SJCRH30 (cell line): Measurements from ENCODE around the gene IQSEC1. TPM values are rescaled to one million over a fixed set of nuclear protein-coding genes. Genes with fewer than 3 reads are reported as not detected.

Experiments
- DNase-seq, 2 experiments: peaks; one replicate each; pipeline ENCODE4 v3.0.0-alpha.2; 2015 to 2020
- H3K27ac ChIP-seq: fragments of 250-450 bp; sonication (Bioruptor Pico); 2 replicates; pipeline ENCODE4 v1.5.1; 2020; ENCODE audit warnings: mild to moderate bottlenecking, moderate library complexity
- H3K27me3 ChIP-seq: fragments of 250-450 bp; sonication (Bioruptor Pico); 2 replicates; pipeline ENCODE4 v1.5.1; 2020; ENCODE audit warnings: mild to moderate bottlenecking, moderate library complexity
- H3K36me3 ChIP-seq: fragments of 250-450 bp; sonication (Bioruptor Pico); 2 replicates; pipeline ENCODE4 v1.5.1; 2020; ENCODE audit warnings: mild to moderate bottlenecking, moderate library complexity
- H3K4me1 ChIP-seq: fragments of 250-450 bp; sonication (Bioruptor Pico); 2 replicates; pipeline ENCODE4 v1.5.1; 2020; ENCODE audit warnings: mild to moderate bottlenecking, moderate library complexity
- H3K4me3 ChIP-seq: fragments of 250-450 bp; sonication (Bioruptor Pico); 2 replicates; pipeline ENCODE4 v1.5.1; 2020; ENCODE audit warnings: mild to moderate bottlenecking, moderate library complexity
- H3K9me3 ChIP-seq: fragments of 250-450 bp; sonication (Bioruptor Pico); replicated peaks from 2 replicates; pipeline ENCODE4 v1.5.1; 2020; ENCODE audit warnings: mild to moderate bottlenecking, moderate library complexity
- total RNA-seq: library from RNA; depleted of rRNA; stranded (reverse); fragments of >200 nt; shearing (Covaris generic); gene quantifications from 2 replicates; pipeline ENCODE4 v1.2.3, GENCODE V29; 2014

The IQSEC1 gene
- total RNA-seq, 1 experiment from 2014 or later: 5.7 TPM

DNA sequence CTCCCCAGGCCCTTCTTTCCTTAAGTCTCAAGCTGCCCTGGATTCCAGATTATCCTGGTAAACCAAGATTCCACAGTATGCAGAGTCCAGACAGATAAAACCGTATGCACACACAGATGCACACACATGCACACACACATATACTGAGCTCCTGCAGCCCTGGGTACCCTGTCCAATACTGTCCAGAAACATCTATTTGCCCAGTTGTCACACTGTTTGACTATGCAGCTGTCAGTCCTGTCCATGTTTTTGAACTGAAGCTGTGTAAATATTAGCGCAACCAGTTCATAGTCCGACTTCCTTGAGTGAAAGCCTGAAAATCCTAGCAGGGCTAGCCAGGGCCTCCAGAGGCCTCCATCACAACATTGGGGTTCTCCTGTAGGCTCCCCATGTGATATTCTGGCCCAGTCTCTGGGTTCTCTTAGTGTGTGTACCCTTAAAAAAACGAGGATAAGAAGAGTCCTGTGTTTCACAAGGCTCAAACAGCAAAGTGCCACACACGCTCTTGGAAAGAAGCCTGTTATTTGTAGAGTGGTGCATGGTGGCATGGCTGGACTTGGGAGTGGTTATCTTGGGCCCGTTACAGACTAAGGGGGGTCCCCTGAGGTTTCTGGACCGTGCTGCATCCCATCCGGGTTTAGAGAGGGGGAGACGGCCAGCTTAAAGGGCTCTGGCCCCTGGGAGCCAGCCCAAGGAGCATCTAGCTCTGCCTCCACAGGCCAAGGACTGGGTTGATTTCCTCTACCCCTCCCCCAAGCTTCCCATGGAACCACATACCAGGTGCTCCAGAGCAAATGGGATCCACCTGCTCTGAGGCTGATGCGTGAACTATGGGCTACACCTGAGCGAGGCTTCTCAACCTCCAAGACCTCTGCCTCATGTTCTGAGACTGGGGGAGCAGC lies 108.3 kb downstream of the IQSEC1 start:
- no peak for DNase-seq

DNA sequence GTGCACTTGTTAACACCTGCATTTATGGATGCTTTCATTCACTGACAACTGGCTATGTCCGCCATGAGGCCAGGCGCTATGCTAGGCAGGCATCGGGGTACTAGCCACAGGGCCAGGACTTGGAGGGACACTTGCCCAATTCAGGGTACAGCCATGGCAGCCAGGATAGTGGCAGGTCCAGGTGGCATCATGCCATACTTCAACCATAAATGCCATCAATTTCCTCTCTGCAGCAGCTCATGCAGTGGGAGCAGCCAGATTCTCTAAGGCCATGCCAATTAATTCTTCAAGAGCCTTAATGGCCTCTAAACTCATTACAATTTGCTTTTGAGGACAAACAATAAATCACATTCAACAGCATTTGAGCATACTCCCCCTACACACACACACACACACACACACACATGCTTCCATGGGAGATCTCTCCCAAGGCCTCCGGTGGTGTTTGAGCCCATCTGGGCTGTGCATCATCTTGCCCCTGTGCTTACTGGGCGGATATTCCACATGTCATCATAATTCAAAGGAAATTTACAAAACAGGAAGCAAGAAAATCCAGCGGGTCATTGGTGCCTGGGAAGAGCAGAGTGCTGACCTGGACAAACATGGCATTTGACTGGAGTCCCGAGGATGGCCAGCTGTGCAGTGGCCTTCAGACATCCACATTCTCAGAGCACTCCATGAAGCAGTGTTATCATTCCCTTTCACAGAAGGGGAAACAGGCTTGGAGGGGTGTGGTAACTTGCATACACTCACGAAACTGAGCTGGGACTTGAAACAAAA lies 109.1 kb downstream of the IQSEC1 start:
- no peak for DNase-seq
- no peaks in the 10 kb centered on the region for H3K36me3 ChIP-seq
- H3K9me3 ChIP-seq: no peaks in the 10 kb centered on the region
- H3K4me1 ChIP-seq: peaks cover 19% of the 10 kb centered on the region
- no peak overlapping the region for H3K4me3 ChIP-seq
- H3K27me3 ChIP-seq: no peaks in the 10 kb centered on the region
- no peak overlapping the region for H3K27ac ChIP-seq

More for the DNA sequence above, 108.3 kb downstream of the IQSEC1 start:
- Histone ChIP-seq H3K27ac (no peak overlapping the region), H3K27me3 (no peaks in the 10 kb centered on the region), H3K36me3 (no peaks in the 10 kb centered on the region), H3K4me1 (peaks cover 28% of the 10 kb centered on the region), H3K4me3 (no peak overlapping the region), H3K9me3 (no peaks in the 10 kb centered on the region)

DNA sequence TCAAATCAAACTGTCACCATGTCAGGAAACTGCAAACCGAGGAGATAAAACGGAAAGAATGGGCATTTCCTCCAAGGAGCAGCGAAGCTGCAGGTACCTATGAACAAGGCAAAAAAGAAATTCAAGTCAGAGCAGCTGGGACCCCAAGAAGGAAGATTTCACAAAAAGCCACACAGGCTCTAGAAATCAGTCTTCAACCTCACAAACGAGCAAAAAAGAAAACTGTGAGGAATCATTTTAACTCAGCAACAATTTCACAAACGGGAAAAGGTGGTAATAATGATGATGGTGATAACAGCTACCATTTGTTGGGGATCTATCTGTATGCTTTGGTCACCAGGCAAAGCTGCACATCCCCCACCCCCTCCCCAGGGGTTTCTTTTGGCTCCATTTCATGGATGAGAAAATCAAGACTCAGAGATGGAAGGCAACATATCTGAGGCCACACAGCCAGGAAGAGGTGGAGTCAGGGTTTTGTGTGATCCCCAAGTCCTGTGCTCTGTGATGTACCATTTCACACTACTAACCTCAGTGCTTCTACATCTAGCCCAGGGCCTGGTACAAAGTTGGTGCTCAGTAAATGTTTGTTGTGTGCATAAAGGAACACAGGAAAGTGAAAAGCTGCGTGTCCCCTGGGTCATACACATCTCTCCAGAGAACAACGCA lies 109.9 kb downstream of the IQSEC1 start:
- Histone ChIP-seq H3K27ac (no peak overlapping the region), H3K4me3 (no peak overlapping the region), H3K9me3 (no peaks in the 10 kb centered on the region), H3K36me3 (no peaks in the 10 kb centered on the region), H3K4me1 (peaks cover 12% of the 10 kb centered on the region), H3K27me3 (no peaks in the 10 kb centered on the region)
- no peak for DNase-seq

DNA sequence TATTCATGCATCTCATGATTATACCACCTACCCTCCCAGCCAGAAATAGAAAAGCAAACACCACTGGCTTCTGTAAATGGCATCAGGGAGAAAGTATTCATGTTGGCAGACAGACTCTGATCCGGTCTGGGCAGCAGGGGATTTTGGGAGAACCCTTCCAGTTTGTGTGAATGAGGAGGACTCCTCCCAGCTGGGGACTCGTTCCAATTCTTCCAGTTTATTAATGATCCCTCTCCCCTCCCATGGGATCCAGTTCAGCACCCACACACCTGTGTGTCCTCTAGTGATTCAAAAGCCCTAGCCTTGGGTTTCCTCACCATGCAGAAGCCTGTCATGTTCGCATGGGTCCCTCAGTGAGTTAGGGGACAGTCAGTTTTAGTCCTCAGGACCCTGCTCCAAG lies 110.9 kb downstream of the IQSEC1 start:
- Histone ChIP-seq H3K27ac (no peak overlapping the region), H3K4me1 (peaks cover 6% of the 10 kb centered on the region; the same call in 1 of the 2 replicates), H3K36me3 (no peaks in the 10 kb centered on the region), H3K4me3 (no peak overlapping the region), H3K9me3 (no peaks in the 10 kb centered on the region), H3K27me3 (no peaks in the 10 kb centered on the region)
- DNase-seq: no peak

DNA sequence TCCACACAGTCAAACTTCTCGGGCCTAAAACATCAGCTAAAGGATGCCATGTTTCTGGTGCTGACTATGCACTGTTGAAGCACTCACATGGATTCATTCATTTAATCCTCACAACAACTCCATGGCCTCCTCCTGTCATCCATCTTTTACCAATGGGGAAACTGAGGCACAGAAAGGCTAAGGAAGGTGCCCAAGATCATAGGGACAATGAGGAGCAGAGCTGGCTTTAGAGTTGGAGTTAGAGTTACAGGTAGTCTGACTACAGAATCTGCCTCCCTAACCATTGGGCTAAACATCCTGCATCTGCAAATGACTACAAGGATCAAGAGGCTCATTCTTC lies 111.6 kb downstream of the IQSEC1 start:
- H3K4me1 ChIP-seq: peaks cover 6% of the 10 kb centered on the region; the same call in 1 of the 2 replicates
- no peak overlapping the region for H3K27ac ChIP-seq
- H3K27me3 ChIP-seq: no peaks in the 10 kb centered on the region
- H3K9me3 ChIP-seq: no peaks in the 10 kb centered on the region
- H3K4me3 ChIP-seq: no peak overlapping the region
- no peak for DNase-seq
- no peaks in the 10 kb centered on the region for H3K36me3 ChIP-seq

DNA sequence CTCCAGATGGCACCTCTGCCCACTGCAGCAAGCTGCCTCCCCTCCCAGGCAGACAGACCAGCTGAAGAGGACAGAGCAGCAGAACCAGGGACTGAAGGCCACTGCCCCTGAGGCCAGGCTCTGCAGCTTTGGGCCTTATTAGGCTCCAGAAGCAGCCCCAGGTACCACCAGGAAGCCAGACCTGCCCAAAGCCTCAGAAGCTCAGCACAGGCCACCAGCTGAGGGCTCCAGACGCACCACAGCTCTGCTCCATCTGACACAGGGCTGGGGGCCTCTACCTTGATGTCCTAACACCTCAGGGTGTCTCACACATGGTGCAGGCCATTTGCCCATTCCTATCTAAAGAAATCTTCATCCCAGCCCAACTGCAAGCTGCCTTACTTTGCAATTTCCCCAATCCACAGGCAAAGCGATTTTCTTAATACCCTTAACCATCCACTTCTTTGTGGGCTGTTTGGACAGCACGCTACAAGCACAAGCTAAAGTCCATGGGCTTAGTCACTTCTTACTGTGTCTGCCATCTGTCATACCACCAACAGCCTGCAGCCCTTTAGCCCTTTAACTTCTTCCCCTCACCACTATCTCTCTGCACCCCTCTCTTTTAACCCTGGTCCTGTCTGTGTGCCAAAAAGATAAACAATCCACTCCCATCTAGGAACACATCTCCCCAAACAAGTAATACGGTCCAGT lies 112.1 kb downstream of the IQSEC1 start:
- Histone ChIP-seq H3K4me3 (no peak overlapping the region), H3K27me3 (no peaks in the 10 kb centered on the region), H3K36me3 (no peaks in the 10 kb centered on the region), H3K4me1 (peaks cover 3% of the 10 kb centered on the region; the same call in 1 of the 2 replicates), H3K27ac (no peak overlapping the region), H3K9me3 (no peaks in the 10 kb centered on the region)
- no peak for DNase-seq

DNA sequence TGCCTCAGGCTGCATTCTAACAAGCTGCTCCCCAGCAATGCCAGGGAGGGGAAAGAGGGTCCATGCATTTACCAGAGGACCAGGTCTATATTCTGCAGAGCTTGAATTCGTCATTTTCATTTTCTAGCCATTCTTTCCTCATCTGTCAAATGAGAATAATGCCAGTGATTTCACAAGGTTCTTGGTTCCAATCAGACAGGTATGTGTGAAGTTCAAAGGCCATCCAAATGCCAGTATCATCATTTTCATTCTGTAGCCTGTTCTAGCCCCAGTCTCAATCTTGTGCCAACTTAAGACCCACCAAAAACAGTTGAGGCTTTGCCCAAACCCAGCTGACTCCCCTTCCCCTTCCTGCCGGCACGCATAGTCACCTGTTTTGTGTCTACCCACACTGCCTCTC lies 112.7 kb downstream of the IQSEC1 start:
- DNase-seq: no peak
- no peaks in the 10 kb centered on the region for H3K9me3 ChIP-seq
- H3K4me1 ChIP-seq: no peaks in the 10 kb centered on the region
- H3K27me3 ChIP-seq: no peaks in the 10 kb centered on the region
- H3K36me3 ChIP-seq: no peaks in the 10 kb centered on the region
- no peak overlapping the region for H3K27ac ChIP-seq
- no peak overlapping the region for H3K4me3 ChIP-seq

DNA sequence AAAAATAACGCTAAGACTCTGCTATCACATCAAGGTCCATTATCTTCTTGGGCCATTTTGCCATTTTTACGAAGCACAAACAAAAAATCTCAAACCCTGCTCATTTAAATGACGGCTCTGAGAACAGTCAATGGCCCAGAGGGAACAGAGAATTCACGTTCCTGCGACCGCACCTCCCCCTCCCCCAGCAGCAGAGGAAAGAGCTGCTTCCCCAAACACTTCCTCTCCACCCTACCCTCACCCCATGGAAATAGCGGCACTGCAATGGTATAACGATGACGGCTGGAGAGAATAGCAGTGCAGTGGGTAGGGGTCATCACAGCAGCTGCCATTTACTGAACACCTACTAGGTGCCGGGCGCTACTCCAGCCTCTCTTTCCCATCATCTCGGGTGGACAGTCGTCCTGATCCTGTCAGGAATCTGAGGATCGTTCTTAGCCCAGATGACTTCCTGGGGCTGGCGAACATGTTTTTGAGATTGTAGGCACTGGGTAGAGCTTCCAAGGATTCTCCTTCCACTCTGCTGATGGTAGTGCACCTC lies 113.3 kb downstream of the IQSEC1 start:
- no peaks in the 10 kb centered on the region for H3K9me3 ChIP-seq
- H3K4me1 ChIP-seq: no peaks in the 10 kb centered on the region
- H3K27ac ChIP-seq: no peak overlapping the region
- H3K36me3 ChIP-seq: no peaks in the 10 kb centered on the region
- no peak overlapping the region for H3K4me3 ChIP-seq
- no peaks in the 10 kb centered on the region for H3K27me3 ChIP-seq
- no peak for DNase-seq

DNA sequence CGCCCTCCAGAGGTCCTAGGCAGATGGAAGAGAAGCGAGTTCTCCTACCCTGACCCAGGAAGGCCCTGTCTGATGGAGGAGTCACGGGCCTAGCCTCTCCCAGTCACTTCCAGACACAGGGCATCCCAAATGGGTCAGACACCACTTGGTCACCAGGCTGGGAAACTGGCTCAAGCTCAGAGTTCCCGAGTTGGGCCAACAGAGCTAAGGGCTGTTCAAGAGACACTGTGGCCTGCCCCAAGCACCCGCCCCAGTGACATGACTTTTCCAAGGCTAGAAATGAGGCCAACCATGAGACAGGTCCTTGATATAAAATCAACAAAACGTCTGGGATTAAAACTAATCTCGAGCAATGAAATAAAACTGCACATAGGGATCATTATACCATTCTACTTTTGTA lies 113.8 kb downstream of the IQSEC1 start:
- H3K36me3 ChIP-seq: no peaks in the 10 kb centered on the region
- no peaks in the 10 kb centered on the region for H3K4me1 ChIP-seq

DNA sequence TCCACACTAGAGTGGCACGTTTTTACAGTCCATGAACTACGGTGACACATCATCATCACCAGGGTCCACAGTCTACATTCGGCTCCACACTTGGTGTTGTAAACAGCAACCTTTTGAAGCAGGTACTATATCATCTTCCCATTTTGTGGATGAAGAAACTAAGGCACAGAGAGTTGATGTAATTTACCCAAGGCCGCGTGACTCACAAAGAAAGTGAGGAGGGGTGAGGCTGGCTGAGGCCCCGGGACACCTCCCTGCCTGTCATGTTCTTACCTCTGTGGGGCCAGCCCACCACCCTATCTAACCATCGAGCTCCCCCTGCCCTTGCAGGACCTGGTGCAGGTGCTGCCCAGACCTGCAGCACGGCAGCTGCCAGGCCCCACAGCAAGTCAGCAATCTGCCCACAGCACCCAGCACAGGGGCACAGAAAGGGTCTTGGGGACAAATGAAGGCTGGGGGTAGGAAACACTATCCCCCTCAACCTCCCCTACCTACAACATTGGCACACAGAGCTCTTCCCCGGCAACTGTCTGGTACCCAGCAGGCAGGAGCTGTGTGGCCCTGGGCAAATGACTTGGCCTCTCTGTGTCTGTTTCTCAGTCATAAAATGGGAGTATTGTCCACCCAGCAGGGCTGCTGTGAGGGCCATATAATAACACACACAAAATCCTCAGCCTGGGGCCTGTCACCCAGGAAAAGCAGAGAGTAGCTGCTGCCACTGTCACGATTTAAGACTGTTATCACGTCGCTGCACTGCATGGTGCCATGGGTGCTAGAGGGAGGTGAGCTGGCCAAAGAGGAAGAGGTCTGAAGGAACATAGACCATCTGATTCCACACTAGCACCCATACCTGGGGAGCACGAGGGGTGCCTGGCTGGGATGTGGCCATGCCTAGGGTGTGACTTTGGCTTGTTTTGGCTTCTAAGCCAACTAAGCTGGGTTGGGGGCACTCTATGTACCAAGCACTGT lies 115.1 kb downstream of the IQSEC1 start:
- Histone ChIP-seq H3K9me3 (no peaks in the 10 kb centered on the region), H3K4me1 (no peaks in the 10 kb centered on the region), H3K36me3 (no peaks in the 10 kb centered on the region), H3K4me3 (no peak overlapping the region), H3K27ac (no peak overlapping the region), H3K27me3 (no peaks in the 10 kb centered on the region)
- DNase-seq: no peak

More for the DNA sequence above, 113.8 kb downstream of the IQSEC1 start:
- no peaks in the 10 kb centered on the region for H3K9me3 ChIP-seq
- no peak overlapping the region for H3K4me3 ChIP-seq
- no peak overlapping the region for H3K27ac ChIP-seq
- no peak for DNase-seq
- no peaks in the 10 kb centered on the region for H3K27me3 ChIP-seq

DNA sequence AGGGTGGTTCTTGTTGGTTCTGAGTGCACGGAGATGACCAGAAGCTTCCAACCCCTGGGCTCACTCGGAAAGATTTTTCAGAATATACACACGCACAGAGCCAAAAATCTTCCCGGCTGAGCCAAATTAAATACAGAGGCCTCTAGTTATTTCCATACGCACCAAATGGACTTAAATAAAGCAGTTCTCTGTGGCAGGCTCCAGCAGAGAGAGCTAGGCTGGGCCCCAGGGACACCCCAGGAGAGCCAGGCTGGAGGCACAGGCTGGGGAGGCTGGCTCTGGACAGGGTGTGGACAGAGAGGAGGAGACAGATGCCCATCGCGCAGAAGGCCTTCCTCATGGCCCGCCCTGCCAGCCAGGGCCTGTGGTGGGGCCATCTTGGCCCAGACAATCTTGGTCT lies 115.9 kb downstream of the IQSEC1 start:
- no peaks in the 10 kb centered on the region for H3K4me1 ChIP-seq
- no peaks in the 10 kb centered on the region for H3K36me3 ChIP-seq
- no peak for DNase-seq
- H3K4me3 ChIP-seq: no peak overlapping the region
- H3K27me3 ChIP-seq: no peaks in the 10 kb centered on the region
- H3K27ac ChIP-seq: no peak overlapping the region
- H3K9me3 ChIP-seq: no peaks in the 10 kb centered on the region

DNA sequence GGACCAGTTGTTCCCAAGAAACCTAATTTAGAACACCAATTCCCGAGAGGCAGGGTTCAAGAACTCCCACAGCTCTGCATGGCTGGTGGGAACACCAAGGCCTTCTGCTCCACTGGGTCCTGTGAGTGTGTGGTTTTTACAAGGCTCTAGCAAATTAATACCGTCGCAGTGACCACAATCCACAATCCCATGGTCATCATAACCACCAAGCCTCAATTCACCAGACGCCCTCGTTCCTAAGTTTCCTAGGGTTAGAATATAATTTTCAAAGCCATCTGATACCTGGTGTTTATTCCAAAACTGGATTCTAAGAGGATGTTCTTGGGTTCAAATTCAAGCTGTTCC lies 116.9 kb downstream of the IQSEC1 start:
- no peak for DNase-seq
- no peaks in the 10 kb centered on the region for H3K4me1 ChIP-seq

DNA sequence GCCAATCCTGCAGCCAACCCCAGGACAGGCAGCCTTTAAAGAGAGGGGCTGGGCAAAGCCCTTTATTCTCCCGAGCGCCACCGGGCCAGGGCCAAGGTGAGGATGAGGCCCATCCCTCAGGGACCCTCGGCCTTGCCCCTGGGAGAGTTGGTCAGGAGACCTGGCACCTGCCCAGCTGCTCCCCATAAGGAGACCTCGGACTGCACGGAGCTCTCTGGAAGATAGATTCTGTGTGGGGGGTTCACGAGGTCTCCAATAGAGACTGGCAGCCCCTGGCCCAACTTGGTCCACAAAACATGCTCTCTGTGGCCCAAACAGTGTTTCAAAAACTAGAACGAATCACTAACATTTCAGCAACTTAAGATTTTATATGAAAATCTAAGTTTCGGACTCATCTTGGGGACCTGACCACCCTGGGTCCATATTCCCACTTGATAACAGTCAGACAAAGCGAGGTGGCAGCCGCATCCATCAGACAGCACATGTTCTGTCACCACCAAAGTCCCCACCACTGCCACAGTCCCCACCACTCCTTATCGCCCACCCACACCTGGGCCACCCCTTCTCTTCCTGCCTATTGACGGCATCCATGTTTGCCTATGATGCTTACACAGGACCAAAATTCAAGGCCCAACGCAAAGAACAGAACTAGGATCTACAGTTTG lies 117.4 kb downstream of the IQSEC1 start:
- no peaks in the 10 kb centered on the region for H3K9me3 ChIP-seq
- no peak for DNase-seq
- no peaks in the 10 kb centered on the region for H3K27me3 ChIP-seq
- no peak overlapping the region for H3K4me3 ChIP-seq
- no peak overlapping the region for H3K27ac ChIP-seq
- no peaks in the 10 kb centered on the region for H3K4me1 ChIP-seq
- no peaks in the 10 kb centered on the region for H3K36me3 ChIP-seq

More for the DNA sequence above, 116.9 kb downstream of the IQSEC1 start:
- Histone ChIP-seq H3K4me3 (no peak overlapping the region), H3K9me3 (no peaks in the 10 kb centered on the region), H3K36me3 (no peaks in the 10 kb centered on the region), H3K27me3 (no peaks in the 10 kb centered on the region), H3K27ac (no peak overlapping the region)
